Stimulated activated CD8-positive, alpha-beta memory T cell treated with anti-CD3 and anti-CD28 coated beads, Interleukin-12 subunit alpha, Interleukin-12 subunit beta, amount 100 ng/mL, for 24 hours (primary cell): ENCODE results near the gene VPS8.

Experiments used
- DNase-seq: peaks from one replicate; pipeline ENCODE4 v3.0.0-alpha.2; 2020; ENCODE audit errors: extremely low read depth

Gene VPS8

GRCh38 chr3:184781801-184782200 lies 30.2 kb upstream of the VPS8 start:
- no peak for DNase-seq

- DNase-seq, result no peak
These were observed 28.6 kb upstream of the VPS8 start for GRCh38 chr3:184783319-184783718.

- no peak for DNase-seq
These were observed 27.1 kb upstream of the VPS8 start for GRCh38 chr3:184784731-184785500.

GRCh38 chr3:184785890-184786279 lies 26.1 kb upstream of the VPS8 start:
- DNase-seq, result no peak

- DNase-seq, result no peak
These were observed 25.6 kb upstream of the VPS8 start for GRCh38 chr3:184786280-184786941.

GRCh38 chr3:184788751-184789150 lies 23.2 kb upstream of the VPS8 start:
- DNase-seq, result no peak

GRCh38 chr3:184789314-184789998 lies 22.5 kb upstream of the VPS8 start:
- no peak for DNase-seq

GRCh38 chr3:184791171-184791570 lies 20.8 kb upstream of the VPS8 start:
- no peak for DNase-seq

- DNase-seq, result no peak
These were observed 16.3 kb upstream of the VPS8 start for GRCh38 chr3:184795522-184796190.

- no peak for DNase-seq
These were observed 15.4 kb upstream of the VPS8 start for GRCh38 chr3:184796551-184796950.

- DNase-seq, result no peak
These were observed 15.0 kb upstream of the VPS8 start for GRCh38 chr3:184796954-184797353.

- DNase-seq, result no peak
These were observed 13.8 kb upstream of the VPS8 start for GRCh38 chr3:184798120-184798519.

GRCh38 chr3:184800349-184800930 lies 11.5 kb upstream of the VPS8 start:
- DNase-seq, result no peak

GRCh38 chr3:184801241-184801785 lies 10.7 kb upstream of the VPS8 start:
- DNase-seq, result no peak

GRCh38 chr3:184802150-184802549 lies 9.8 kb upstream of the VPS8 start:
- DNase-seq, result no peak

- DNase-seq, result no peak
These were observed 7.2 kb upstream of the VPS8 start for GRCh38 chr3:184804801-184805200.

- no peak for DNase-seq
These were observed 6.5 kb upstream of the VPS8 start for GRCh38 chr3:184805351-184806038.

GRCh38 chr3:184806567-184807271 lies 5.2 kb upstream of the VPS8 start:
- DNase-seq, result no peak

- DNase-seq, result no peak
These were observed 4.4 kb upstream of the VPS8 start for GRCh38 chr3:184807549-184807948.

- DNase-seq, result no peak
These were observed 3.9 kb upstream of the VPS8 start for GRCh38 chr3:184808021-184808420.
